ENCODE results near the gene KCNMB4.
A peak's percentile ranks its signal among the peaks of the same experiment; 100 is the strongest.

The KCNMB4 gene

GRCh38 chr12:70366581-70367257 lies 629 bp downstream of the KCNMB4 start:
- peak; percentile 19 for DNase-seq (ENCODE audit: low read depth)
- H3K4me3 ChIP-seq (ENCODE audit: control insufficient read depth, low read depth, low read length) = peak overlapping the region; percentile 48
- TF ChIP-seq CTCF (conservative IDR thresholded peaks at IDR 0.05; ENCODE audit: control insufficient read depth, insufficient read depth, low read depth, low read length) = no peak

GRCh38 chr12:70367258-70368141 lies 1.4 kb downstream of the KCNMB4 start:
- no peak for DNase-seq (ENCODE audit: low read depth)
- no peak for TF ChIP-seq CTCF (conservative IDR thresholded peaks at IDR 0.05; ENCODE audit: control insufficient read depth, insufficient read depth, low read depth, low read length)
- H3K4me3 ChIP-seq (ENCODE audit: control insufficient read depth, low read depth, low read length) = peak overlapping the region; percentile 48

- TF ChIP-seq CTCF (conservative IDR thresholded peaks at IDR 0.05; ENCODE audit: control insufficient read depth, insufficient read depth, low read depth, low read length) = no peak
- DNase-seq (ENCODE audit: low read depth) = no peak
- no peak overlapping the region for H3K4me3 ChIP-seq (ENCODE audit: control insufficient read depth, low read depth, low read length)
Measured at GRCh38 chr12:70372881-70373280, 6.8 kb downstream of the KCNMB4 start.

- DNase-seq (ENCODE audit: low read depth) = no peak
- TF ChIP-seq CTCF (conservative IDR thresholded peaks at IDR 0.05; ENCODE audit: control insufficient read depth, insufficient read depth, low read depth, low read length) = no peak
- no peak overlapping the region for H3K4me3 ChIP-seq (ENCODE audit: control insufficient read depth, low read depth, low read length)
Measured at GRCh38 chr12:70379846-70380245, 13.8 kb downstream of the KCNMB4 start.

GRCh38 chr12:70383484-70383883 lies 17.4 kb downstream of the KCNMB4 start:
- TF ChIP-seq CTCF (conservative IDR thresholded peaks at IDR 0.05; ENCODE audit: control insufficient read depth, insufficient read depth, low read depth, low read length) = no peak
- H3K4me3 ChIP-seq (ENCODE audit: control insufficient read depth, low read depth, low read length) = no peak overlapping the region
- DNase-seq (ENCODE audit: low read depth) = no peak

- no peak overlapping the region for H3K4me3 ChIP-seq (ENCODE audit: control insufficient read depth, low read depth, low read length)
- no peak for TF ChIP-seq CTCF (conservative IDR thresholded peaks at IDR 0.05; ENCODE audit: control insufficient read depth, insufficient read depth, low read depth, low read length)
- no peak for DNase-seq (ENCODE audit: low read depth)
Measured at GRCh38 chr12:70383886-70384285, 17.8 kb downstream of the KCNMB4 start.
